ENCODE results near the gene BTN3A1. TPM values are rescaled to one million over a fixed set of nuclear protein-coding genes. Genes with fewer than 3 reads are reported as not detected.
A peak's percentile ranks its signal among the peaks of the same experiment; 100 is the strongest.
"Not testable (repeated sequence)": the region's sequence is repeated elsewhere in the genome, so short reads cannot be mapped to it uniquely, and the experiment has no call there.

The BTN3A1 gene
- total RNA-seq, 1 donor from 2014 or later: 9.4 TPM

DNA sequence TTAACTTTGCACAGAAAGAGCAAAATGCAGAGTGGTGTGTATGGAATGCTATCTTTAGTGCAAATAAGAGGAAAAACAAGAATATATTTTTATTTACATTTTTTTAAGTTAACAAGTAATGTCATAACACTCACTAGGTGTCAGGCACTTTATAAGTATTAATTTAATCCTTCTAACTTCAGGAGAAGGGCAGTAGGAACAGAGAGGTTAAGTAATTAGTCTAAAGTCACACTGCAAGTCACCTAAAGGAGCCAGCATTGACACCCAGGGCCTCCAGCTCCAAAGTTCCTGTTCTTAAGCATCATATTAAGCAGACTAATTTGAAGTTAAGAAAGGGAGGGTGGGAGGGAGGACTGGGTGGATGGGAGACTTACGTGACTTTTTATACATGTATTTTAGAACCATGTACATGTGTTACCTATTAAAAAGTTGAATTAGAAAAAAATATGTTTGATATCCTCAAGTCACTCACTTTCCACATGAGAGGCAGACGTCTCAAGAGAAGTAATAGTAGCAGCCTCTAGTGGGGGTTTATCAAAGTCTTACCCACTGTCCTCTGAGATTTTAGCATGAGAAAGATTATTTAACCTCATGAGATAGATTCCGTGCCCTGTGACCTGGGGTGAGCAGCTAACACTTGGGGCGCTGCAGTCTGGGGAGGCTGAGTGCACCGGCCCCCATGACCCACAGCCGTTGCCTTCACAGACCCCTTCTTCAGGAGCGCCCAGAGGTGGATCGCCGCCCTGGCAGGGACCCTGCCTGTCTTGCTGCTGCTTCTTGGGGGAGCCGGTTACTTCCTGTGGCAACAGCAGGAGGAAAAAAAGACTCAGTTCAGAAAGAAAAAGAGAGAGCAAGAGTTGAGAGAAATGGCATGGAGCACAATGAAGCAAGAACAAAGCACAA is 7.0 kb downstream of the BTN3A1 start:
- ATAC-seq (no peak), DNase-seq (no peak)
- intact Hi-C loops (cut with micrococcal nuclease): no loop called here

GRCh38 chr6:26411751-26412150 is 9.7 kb downstream of the BTN3A1 start:
- no peak for DNase-seq
- ATAC-seq: no peak
- intact Hi-C loops (cut with micrococcal nuclease): no loop called here

DNA sequence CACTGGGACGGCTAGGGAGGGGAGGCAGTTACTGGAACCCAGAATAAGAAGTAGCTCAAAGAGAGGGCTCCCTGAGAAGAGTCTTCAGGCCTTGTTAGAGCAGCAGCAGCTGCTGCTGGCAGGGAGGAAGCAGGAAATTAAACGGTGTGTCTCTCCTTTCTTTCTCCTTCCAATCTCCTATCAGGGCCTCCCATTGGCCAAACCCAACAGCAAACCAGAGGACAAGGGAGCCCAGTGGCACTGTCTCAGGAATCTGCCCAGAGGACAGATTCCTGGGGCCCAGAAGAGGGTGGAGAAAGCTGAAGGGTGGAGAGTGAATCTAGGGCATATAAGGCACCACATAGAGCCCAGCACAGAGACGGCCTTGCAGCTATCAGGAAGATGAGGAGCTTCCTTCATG is 10.2 kb downstream of the BTN3A1 start:
- ATAC-seq (no peak), DNase-seq (no peak)
- intact Hi-C loops (cut with micrococcal nuclease): no loop called here

DNA sequence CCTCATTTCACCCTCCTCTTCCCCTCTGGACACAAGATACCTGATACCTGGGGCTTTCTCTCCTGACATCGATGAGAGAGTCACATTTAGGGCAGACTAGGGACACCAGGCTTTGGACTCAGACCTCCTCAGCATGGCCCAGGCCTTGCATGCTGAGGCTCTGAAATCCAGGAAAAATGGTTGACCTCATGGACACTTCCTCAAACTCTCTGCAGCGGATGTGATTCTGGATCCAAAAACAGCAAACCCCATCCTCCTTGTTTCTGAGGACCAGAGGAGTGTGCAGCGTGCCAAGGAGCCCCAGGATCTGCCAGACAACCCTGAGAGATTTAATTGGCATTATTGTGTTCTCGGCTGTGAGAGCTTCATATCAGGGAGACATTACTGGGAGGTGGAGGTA is 10.9 kb downstream of the BTN3A1 start:
- intact Hi-C loops (cut with micrococcal nuclease): no loop called here
- no peak for DNase-seq
- ATAC-seq: no peak

GRCh38 chr6:26414281-26414680 is 12.2 kb downstream of the BTN3A1 start:
- intact Hi-C loops (cut with micrococcal nuclease): no loop called here

DNA sequence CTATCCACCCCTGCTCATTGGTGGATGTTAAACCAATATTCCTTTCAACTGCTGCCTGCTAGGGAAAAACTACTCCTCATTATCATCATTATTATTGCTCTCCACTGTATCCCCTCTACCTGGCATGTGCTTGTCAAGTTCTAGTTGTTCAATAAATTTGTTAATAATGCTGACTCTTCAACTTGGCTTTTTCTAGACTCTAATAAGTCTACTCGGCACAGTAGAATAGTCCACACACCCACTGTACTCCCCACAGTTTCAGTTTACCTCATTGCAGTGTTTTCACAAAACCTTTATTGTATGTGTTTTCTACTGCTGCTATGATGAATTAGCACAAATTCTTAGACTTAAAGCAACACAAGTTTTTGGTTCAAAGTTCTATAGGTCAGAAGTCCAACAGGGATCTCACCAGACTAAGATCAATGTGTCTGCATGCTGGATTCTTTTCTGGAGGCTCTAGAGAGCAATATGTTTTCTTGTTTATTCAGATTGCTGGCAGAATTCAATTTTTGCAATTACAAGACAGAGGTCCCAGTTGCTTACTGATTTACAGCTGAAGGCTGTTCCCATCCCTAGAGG is 13.1 kb downstream of the BTN3A1 start:
- intact Hi-C loops (cut with micrococcal nuclease): no loop called here
- DNase-seq: no peak
- no peak for ATAC-seq

More at GRCh38 chr6:26414281-26414680, 12.2 kb downstream of the BTN3A1 start:
- ATAC-seq (no peak), DNase-seq (no peak)

GRCh38 chr6:26415791-26416190 is 13.7 kb downstream of the BTN3A1 start:
- ATAC-seq (no peak), DNase-seq (no peak)
- intact Hi-C loops (cut with micrococcal nuclease): no loop called here

- no peak for DNase-seq
- no peak for ATAC-seq
- intact Hi-C loops (cut with micrococcal nuclease): no loop called here
Measured at GRCh38 chr6:26416288-26416687, 14.2 kb downstream of the BTN3A1 start.

GRCh38 chr6:26418077-26418476 is 16.0 kb downstream of the BTN3A1 start:
- ATAC-seq; DNase-seq; intact Hi-C loops (cut with micrococcal nuclease): not testable (repeated sequence)

- ATAC-seq; intact Hi-C loops (cut with micrococcal nuclease); DNase-seq: not testable (repeated sequence)
Measured at GRCh38 chr6:26418795-26419194, 16.7 kb downstream of the BTN3A1 start.

- intact Hi-C loops (cut with micrococcal nuclease): no loop called here
- DNase-seq (no peak), ATAC-seq (peak; percentile 44)
Measured at GRCh38 chr6:26420688-26421171, 18.7 kb downstream of the BTN3A1 start.

DNA sequence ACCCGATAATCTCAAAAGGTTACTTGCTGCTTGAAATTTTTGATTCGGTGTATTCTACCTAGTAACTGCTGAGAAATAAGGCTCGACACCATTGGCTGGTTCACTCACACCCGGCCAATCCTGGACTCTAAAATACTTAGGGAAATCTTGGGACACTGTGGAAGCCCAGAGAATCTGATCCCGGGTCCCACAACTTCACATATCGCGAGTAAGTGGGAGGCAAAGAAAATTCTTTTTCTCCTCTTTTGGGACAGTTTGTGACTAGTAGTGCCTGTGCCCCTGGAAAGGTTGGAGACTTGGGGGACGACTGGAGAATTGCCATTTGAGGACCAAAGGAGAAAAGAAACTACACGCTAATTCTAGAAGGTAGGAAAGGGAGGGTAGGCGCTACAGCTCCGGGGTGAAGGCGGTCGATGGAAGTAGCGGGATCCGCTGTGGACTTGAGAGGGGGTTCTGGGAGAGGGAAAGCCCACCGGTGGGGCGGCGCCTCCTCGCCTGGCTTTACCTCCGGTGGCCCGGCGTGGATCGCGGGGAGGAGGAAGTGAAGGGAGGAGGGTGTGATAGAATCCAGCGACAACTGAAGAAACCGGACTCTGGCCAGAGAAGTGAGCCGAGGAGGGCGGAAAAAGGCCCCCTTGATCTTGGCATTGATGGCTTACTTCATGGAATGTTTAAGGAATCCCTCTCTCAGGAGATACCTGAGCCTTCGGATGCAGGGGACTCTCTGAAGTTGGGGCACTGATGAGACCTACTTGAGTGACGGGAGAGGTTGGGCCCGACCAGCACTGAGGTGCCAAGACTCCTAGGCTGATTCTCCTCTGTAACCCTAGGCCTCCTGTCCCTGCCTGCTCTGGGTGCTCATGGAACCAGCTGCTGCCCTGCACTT is 19.4 kb downstream of the BTN3A1 start:
- intact Hi-C loops (cut with micrococcal nuclease): no loop called here
- peak; percentile 59 for DNase-seq
- peak; percentile 99 for ATAC-seq

DNA sequence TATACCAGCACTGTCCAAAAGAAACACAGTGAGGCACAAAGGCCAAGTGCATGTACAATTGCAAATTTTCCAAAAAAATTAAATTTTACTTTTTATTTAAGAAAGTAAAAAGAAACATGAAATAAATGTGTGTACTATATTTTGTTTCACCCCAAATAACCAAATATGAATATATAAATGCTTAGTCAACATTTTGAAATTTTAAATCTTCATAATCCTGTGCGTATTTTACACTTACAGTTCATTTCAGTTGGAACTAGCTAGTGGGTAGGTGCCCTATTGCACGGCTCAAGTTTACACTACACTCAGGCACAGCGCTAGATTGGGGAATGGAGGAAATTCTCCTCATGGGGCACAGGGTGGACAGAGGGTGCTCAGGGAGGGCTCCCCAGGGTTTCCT is 20.3 kb downstream of the BTN3A1 start:
- DNase-seq: no peak
- ATAC-seq: no peak
- intact Hi-C loops (cut with micrococcal nuclease): no loop called here

- intact Hi-C loops (cut with micrococcal nuclease): no loop called here
- no peak for ATAC-seq
- no peak for DNase-seq
Measured at GRCh38 chr6:26426691-26427450, 24.8 kb downstream of the BTN3A1 start.

DNA sequence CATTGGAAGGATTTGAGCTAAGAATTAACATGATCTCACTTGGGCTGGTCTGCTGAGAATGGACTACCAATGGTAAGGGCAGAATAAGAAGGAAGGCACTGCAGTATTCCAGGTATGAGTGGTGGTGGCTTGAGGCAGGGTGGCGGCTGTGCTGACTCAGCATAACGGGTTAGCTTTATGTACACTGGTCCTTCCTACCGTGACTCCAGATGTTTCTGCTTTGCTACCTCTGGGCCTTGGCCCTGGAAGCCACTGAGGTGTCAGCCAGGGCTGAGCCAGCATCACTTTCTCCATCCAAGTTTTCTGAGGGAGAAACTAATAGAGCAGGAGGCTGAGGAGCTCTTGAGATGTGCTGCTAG is 25.4 kb downstream of the BTN3A1 start:
- no peak for ATAC-seq
- intact Hi-C loops (cut with micrococcal nuclease): no loop called here
- DNase-seq: no peak

DNA sequence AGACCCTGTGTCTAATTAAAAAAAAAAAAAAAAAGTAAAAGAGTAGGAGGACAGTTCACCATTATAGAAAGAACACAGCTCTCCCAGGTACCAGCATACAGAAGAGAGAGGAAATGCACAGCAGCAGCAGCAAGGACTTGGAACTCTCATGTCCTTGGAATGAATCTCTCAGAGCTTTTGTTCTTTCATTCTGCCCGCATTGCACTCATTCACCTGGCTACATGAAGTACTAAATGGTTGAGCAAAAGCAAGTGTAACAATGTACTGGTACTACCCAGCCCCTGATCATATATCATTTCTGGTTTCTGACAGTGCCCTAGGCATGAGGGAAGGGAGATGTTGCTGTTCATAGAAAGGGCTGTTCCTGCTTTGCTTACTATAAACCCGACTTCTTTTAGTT is 26.1 kb downstream of the BTN3A1 start:
- intact Hi-C loops (cut with micrococcal nuclease): no loop called here
- no peak for ATAC-seq
- no peak for DNase-seq

DNA sequence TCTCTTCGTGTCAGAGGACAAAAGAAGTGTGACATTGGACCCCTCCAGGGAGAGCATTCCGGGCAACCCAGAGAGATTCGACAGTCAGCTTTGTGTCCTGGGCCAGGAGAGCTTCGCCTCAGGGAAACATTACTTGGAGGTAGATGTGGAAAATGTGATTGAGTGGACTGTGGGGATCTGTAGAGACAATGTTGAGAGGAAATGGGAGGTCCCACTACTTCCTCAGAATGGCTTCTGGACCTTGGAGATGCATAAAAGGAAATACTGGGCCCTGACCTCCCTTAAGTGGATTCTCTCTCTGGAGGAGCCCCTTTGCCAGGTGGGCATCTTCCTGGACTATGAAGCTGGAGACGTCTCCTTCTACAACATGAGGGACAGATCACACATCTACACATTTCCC is 28.7 kb downstream of the BTN3A1 start:
- DNase-seq: no peak
- intact Hi-C loops (cut with micrococcal nuclease): no loop called here
- no peak for ATAC-seq

GRCh38 chr6:26431258-26432172 is 29.4 kb downstream of the BTN3A1 start:
- DNase-seq (no peak), ATAC-seq (peak; percentile 15)
- intact Hi-C loops (cut with micrococcal nuclease): no loop called here

Data from left ventricle myocardium superior (tissue), 1 donor.